Neuron (in vitro differentiated cells): ENCODE data around the gene INPP5D.
"Not testable (repeated sequence)": the region's sequence is repeated elsewhere in the genome, so short reads cannot be mapped to it uniquely, and the experiment has no call there.

Source experiments
- H2AFZ ChIP-seq: one replicate; pipeline ENCODE4 v1.6.1; 2013; ENCODE audit warnings: low read depth, mild to moderate bottlenecking, inconsistent platforms, low read length, moderate library complexity
- H3K27me3 ChIP-seq: one replicate; pipeline ENCODE4 v1.6.1; 2013; ENCODE audit warnings: low read length; ENCODE audit not compliant: insufficient read depth
- H3K36me3 ChIP-seq: one replicate; pipeline ENCODE4 v1.6.1; 2013; ENCODE audit warnings: low read length; ENCODE audit not compliant: insufficient read depth
- H3K4me1 ChIP-seq: one replicate; pipeline ENCODE4 v1.6.1; 2013; ENCODE audit warnings: low read length; ENCODE audit not compliant: insufficient read depth
- H3K4me3 ChIP-seq: 2 replicates; pipeline ENCODE4 v1.5.1; 2013; ENCODE audit warnings: mild to moderate bottlenecking, low read length, moderate library complexity
- H3K9me3 ChIP-seq: one replicate; pipeline ENCODE4 v1.6.1; 2013; ENCODE audit warnings: low read length

Gene INPP5D

GRCh38 chr2:233052517-233052916 is 7.6 kb upstream of the INPP5D start:
- peaks cover 16% of the 10 kb centered on the region for H3K27me3 ChIP-seq
- not testable (repeated sequence) for H3K36me3 ChIP-seq, H2AFZ ChIP-seq, H3K4me3 ChIP-seq, H3K9me3 ChIP-seq, H3K4me1 ChIP-seq

GRCh38 chr2:233053928-233054784 is 6.0 kb upstream of the INPP5D start:
- Histone ChIP-seq H3K36me3 (no peaks in the 10 kb centered on the region), H2AFZ (no peak overlapping the region), H3K27me3 (peaks cover 13% of the 10 kb centered on the region), H3K4me1 (no peaks in the 10 kb centered on the region), H3K9me3 (no peaks in the 10 kb centered on the region), H3K4me3 (no peak overlapping the region)

DNA sequence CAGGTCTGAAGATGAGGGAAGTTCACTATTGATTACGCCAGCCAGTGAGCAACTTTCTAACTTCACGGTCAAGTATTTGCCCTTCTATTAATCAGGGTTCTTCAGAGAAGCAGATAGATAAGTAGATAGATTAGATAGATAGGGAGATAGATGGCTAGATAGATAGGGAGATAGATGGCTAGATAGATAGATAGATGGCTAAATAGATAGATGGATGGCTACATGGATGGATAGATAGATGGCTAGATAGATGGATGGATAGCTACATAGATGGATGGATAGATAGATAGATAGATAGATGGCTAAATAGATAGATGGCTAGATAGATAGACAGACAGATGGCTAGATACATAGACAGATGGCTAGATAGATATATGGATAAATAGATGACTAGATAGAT is 4.8 kb upstream of the INPP5D start:
- H2AFZ ChIP-seq: no peak overlapping the region
- H3K36me3 ChIP-seq: no peaks in the 10 kb centered on the region
- H3K27me3 ChIP-seq: peaks cover 13% of the 10 kb centered on the region
- H3K9me3 ChIP-seq: no peaks in the 10 kb centered on the region
- H3K4me3 ChIP-seq: no peak overlapping the region
- H3K4me1 ChIP-seq: no peaks in the 10 kb centered on the region

GRCh38 chr2:233056961-233057605 is 3.1 kb upstream of the INPP5D start:
- Histone ChIP-seq H3K36me3 (no peaks in the 10 kb centered on the region), H2AFZ (no peak overlapping the region), H3K9me3 (no peaks in the 10 kb centered on the region), H3K4me3 (no peak overlapping the region), H3K4me1 (peaks cover 10% of the 10 kb centered on the region), H3K27me3 (peaks cover 3% of the 10 kb centered on the region)

DNA sequence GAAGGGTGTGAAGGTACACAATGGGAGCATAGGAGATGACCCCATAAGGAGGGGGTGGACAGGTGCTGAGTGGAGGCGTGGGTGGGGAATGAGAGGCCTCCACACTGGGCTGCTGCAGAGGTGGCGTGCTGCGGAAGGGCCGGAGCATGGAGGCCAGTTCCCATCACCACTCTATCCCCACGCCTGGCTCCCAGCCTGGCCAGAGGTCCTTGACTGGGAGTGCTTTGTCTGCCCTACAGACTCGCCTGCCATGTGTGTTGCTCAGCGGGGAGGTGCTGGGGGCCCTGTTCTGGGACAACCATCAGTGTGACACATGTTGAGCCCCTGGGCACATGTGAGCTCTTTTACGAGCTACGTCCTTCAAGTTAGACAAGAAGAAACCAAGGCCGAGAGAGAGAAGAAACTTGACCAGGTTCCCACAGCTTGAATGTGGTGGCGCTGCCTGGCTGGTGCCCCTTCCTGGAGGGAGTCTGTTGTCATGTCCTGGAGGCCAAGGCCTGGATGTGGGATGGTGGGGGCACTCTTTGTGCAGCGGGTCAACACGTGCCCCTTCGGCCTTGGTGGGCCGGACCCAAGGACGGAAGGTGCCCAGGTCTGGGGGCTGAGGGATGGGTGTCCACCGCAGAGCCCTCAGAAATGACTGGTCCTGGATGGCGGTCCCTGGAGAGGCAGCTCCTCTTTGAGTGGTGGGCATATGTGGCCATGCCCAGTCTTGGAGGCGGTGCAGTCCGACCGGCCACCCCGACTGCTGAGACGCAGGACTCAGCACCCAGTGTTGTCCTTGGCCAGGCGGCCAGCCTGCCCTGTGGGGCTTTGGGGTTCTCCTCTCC is 1.2 kb upstream of the INPP5D start:
- Histone ChIP-seq H3K4me1 (peaks cover 11% of the 10 kb centered on the region), H3K4me3 (no peak overlapping the region), H3K27me3 (no peaks in the 10 kb centered on the region), H3K9me3 (no peaks in the 10 kb centered on the region), H2AFZ (no peak overlapping the region), H3K36me3 (no peaks in the 10 kb centered on the region)

DNA sequence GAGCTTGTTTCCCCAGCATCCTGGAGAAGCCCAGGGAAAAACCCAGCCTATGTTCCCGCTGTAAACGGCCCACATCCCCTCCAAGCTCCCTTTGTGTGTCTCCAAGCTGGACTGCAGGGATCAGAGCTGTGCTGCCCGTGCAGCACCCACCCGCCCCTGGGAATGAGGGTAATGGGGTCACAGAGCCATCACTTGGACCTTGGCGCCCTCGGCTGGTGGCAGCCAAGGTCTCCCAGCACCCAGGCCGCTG is 670 bp upstream of the INPP5D start:
- no peak overlapping the region for H3K4me3 ChIP-seq
- peaks cover 11% of the 10 kb centered on the region for H3K4me1 ChIP-seq
- H3K36me3 ChIP-seq: no peaks in the 10 kb centered on the region
- H2AFZ ChIP-seq: no peak overlapping the region
- H3K27me3 ChIP-seq: no peaks in the 10 kb centered on the region
- no peaks in the 10 kb centered on the region for H3K9me3 ChIP-seq

GRCh38 chr2:233060501-233060979 is 398 bp downstream of the INPP5D start:
- Histone ChIP-seq H3K36me3 (no peaks in the 10 kb centered on the region), H3K9me3 (no peaks in the 10 kb centered on the region), H3K27me3 (no peaks in the 10 kb centered on the region), H3K4me1 (peaks cover 11% of the 10 kb centered on the region), H3K4me3 (no peak overlapping the region), H2AFZ (no peak overlapping the region)

DNA sequence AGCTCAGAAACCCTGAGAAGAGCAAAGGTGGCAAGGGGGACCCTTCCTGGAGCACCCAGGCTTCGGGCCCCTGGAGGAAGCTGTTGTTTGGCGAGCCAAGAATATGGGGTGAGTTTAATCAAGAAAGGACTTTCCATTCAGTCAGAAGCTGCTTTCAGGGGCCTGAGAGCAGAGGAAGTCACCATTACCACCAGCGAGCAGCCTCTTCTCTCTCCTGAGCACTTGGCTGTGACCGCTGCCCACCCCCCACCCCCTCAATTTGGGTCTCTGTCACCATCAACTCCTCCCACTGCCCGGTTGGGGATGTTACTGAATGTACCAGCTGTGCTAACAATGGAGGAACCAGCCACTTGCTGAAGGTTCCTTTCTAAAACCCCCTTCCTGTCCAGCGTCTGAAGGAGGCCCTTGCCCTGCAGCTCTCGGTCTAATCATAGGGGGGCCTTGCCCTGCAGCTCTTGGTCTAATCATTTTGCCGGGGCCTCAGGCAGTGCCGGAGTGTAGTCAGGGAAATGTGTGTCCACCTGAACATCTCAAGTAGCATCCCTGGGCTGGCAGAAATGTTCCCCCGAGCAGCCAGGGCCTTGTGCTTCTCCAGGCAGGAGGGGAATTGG is 943 bp downstream of the INPP5D start:
- Histone ChIP-seq H3K9me3 (no peaks in the 10 kb centered on the region), H3K36me3 (no peaks in the 10 kb centered on the region), H3K4me3 (no peak overlapping the region), H2AFZ (no peak overlapping the region), H3K27me3 (no peaks in the 10 kb centered on the region), H3K4me1 (peaks cover 11% of the 10 kb centered on the region)

GRCh38 chr2:233061591-233062450 is 1.7 kb downstream of the INPP5D start:
- Histone ChIP-seq H3K9me3 (no peaks in the 10 kb centered on the region), H3K4me3 (no peak overlapping the region), H2AFZ (no peak overlapping the region), H3K36me3 (no peaks in the 10 kb centered on the region), H3K27me3 (no peaks in the 10 kb centered on the region), H3K4me1 (peaks cover 11% of the 10 kb centered on the region)

- no peak overlapping the region for H3K4me3 ChIP-seq
- no peaks in the 10 kb centered on the region for H3K36me3 ChIP-seq
- no peak overlapping the region for H2AFZ ChIP-seq
- no peaks in the 10 kb centered on the region for H3K27me3 ChIP-seq
- no peaks in the 10 kb centered on the region for H3K9me3 ChIP-seq
- peaks cover 11% of the 10 kb centered on the region for H3K4me1 ChIP-seq
Observed at GRCh38 chr2:233062451-233062850, 2.3 kb downstream of the INPP5D start.

- Histone ChIP-seq H3K4me1 (peaks cover 11% of the 10 kb centered on the region), H2AFZ (no peak overlapping the region), H3K36me3 (no peaks in the 10 kb centered on the region), H3K9me3 (no peaks in the 10 kb centered on the region), H3K27me3 (no peaks in the 10 kb centered on the region), H3K4me3 (no peak overlapping the region)
Observed at GRCh38 chr2:233062946-233063268, 2.8 kb downstream of the INPP5D start.

DNA sequence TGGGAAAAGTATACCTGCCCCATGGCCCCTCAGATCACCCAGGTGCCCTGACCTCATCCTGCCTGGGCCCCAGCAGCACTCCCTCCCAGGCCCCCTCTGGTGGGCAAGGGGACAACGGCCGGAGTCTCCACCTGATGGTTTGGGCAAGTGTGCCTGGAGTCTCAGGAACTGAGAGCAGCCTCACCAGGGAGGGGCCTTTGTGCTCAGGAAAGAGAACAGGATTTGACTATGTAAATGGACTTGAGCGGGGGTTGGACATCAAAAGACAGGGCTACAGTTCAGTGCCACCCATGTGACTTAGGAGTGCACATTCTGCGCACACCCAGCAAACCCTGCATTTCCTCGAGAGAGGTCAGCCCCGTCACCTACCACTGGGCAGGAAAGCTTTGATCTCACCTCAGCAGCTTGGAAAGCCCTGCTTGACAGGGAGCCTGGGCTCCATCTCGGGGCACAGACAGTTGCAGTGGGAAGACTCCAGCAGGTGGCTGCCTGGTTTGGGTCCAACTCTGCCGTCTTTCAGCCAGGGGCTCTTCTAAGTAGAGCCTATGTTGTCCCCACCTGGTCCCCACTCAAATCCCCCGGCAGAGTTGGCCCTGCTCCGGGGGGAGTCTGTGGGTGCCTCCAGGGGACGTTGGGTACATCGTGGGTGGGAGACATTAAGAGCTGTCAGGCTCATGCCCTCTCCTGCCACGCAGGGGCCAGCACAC is 3.3 kb downstream of the INPP5D start:
- H3K36me3 ChIP-seq: no peaks in the 10 kb centered on the region
- no peaks in the 10 kb centered on the region for H3K9me3 ChIP-seq
- H2AFZ ChIP-seq: no peak overlapping the region
- H3K4me3 ChIP-seq: no peak overlapping the region
- peaks cover 11% of the 10 kb centered on the region for H3K4me1 ChIP-seq
- no peaks in the 10 kb centered on the region for H3K27me3 ChIP-seq
